ENCODE data around the gene HYAL4.

The HYAL4 gene

DNA sequence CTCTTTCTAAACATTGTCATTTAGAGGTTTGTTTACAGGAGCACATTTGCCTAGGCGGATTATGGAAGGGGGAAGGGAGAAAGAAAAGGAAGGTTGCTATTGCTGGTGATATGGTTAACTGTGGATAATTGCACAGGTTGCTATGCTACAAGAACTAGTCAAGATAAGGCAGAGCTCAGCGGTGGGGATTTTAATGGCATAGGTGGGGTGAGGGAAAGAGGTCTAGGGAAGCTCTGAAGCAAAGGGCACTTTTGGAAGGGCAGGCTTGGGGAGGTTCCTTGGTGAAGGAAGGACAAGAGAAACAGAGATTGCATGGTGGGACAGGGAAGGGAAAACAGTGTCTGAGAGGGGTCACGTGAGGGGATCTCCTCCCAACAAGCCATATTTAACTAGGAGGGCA lies 19.5 kb downstream of the HYAL4 start:
- TF ChIP-seq, protein P1, sequence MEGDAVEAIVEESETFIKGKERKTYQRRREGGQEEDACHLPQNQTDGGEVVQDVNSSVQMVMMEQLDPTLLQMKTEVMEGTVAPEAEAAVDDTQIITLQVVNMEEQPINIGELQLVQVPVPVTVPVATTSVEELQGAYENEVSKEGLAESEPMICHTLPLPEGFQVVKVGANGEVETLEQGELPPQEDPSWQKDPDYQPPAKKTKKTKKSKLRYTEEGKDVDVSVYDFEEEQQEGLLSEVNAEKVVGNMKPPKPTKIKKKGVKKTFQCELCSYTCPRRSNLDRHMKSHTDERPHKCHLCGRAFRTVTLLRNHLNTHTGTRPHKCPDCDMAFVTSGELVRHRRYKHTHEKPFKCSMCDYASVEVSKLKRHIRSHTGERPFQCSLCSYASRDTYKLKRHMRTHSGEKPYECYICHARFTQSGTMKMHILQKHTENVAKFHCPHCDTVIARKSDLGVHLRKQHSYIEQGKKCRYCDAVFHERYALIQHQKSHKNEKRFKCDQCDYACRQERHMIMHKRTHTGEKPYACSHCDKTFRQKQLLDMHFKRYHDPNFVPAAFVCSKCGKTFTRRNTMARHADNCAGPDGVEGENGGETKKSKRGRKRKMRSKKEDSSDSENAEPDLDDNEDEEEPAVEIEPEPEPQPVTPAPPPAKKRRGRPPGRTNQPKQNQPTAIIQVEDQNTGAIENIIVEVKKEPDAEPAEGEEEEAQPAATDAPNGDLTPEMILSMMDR (conservative IDR thresholded peaks at IDR 0.05; ENCODE audit: low read depth, low read length), result no peak
- DNase-seq (ENCODE audit: low read depth), result no peak
- no peak overlapping the region for H3K4me3 ChIP-seq (ENCODE audit: low read depth, low read length)

DNA sequence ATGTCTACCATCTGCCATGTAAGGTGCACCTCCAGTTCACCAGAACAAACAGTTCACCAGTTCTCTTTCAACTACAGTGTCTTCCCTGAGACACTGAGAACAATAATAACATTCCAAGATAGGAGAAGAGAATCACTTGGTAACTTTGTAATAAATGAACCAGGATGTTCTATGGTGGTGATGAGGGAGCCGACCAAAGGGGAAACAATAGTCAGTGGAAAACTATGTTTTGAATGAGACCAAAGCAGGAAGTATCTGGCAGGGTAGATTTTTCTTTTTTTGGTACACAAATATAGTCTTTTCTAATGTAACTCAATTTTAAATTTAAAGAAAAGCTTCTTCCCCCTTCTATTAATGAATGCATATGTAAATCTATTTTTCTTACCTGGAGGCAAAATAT lies 20.0 kb downstream of the HYAL4 start:
- DNase-seq (ENCODE audit: low read depth), result peak; percentile 21
- TF ChIP-seq, protein P1 (conservative IDR thresholded peaks at IDR 0.05; ENCODE audit: low read depth, low read length), result no peak
- no peak overlapping the region for H3K4me3 ChIP-seq (ENCODE audit: low read depth, low read length)

DNA sequence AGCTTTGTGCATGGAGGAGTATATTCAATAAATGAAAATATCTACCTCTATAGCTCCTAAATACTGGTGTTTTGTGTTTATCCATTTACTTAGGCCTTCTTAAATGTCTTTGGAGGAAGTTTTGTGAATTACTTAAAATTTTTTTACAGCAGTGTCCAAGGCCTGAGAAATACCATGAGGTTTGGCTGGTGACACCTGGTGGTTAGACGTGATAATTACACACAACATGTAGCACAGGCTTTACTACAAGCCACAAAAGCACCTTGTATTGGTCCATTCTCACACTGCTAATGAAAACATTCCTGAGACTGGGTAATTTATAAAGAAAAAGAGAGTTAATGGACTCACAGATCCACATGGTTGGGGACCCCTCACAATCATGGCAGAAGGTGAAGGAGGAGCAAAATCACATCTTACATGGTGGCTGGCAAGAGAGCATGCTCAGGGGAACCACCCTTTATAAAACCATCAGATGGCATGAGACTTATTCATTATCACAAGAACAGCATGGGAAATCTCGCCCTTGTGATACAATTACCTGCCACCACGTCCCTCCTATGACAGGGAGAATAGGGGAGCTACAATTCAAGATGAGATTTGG lies 20.6 kb downstream of the HYAL4 start:
- TF ChIP-seq, protein P1 (conservative IDR thresholded peaks at IDR 0.05; ENCODE audit: low read depth, low read length), result peak; percentile 73
- peak; percentile 90 for DNase-seq (ENCODE audit: low read depth)

DNA sequence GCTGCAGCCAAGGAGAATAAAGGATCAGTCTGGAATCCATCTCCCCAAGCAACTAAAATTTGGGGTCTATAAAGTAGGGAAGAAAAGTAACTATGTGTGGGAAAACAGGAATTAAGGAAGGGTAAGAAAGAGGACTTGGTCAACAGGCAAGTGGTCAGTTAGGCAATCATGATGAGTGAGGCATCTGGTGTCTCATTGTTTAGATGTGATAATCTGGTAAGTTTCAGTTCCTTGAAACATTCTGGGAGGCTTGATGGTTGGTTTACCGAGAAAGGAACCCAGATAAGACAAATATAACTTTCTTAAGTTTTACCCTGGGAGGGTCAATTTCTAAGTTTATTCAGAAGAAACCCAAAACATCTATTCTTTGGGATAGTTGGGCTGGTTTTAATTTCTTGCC lies 22.3 kb downstream of the HYAL4 start:
- DNase-seq (ENCODE audit: low read depth), result peak; percentile 27
- TF ChIP-seq, protein P1 (conservative IDR thresholded peaks at IDR 0.05; ENCODE audit: low read depth, low read length), result no peak
- no peak overlapping the region for H3K4me3 ChIP-seq (ENCODE audit: low read depth, low read length)

More for the DNA sequence above, 20.6 kb downstream of the HYAL4 start:
- no peak overlapping the region for H3K4me3 ChIP-seq (ENCODE audit: low read depth, low read length)

DNA sequence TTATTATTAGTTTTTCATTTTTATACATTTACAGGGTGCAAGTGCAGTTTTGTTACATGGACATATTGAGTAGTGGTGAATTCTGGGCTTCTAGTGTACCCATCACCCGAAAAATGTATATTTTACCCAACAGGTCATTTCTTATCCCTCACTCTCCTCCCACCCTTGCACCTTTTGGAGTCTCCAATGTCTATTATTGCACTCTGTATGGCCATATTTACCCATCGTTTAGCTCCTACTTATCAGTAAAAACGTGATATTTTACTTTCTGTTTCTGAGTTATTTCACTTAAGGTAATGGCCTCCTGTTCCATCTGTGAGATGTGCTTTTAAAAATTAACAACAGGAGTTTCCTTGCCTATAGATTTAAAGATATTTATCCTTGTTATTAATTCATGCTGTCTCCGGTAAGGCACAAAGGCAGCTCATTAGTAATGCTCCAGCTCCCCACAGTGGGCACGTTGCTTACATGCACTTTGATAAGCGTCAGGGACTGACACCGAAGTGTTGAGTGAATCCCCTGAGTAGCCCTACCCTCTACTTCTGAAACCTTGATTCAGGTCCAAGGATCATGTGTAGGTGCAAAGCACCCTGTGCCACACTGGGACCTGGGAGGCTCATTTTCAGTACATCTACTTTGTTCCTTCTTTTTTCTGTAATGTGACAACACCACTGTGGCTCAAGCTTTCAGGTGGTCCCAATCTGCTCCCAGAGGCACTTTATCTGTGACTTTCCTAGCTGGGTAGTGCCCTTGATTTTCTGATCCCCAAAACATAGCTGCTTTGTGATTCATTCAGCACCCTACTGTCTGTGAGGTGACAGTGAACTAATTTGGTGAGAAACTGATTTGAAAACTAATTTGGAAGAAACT lies 27.3 kb downstream of the HYAL4 start:
- DNase-seq (ENCODE audit: low read depth), result peak; percentile 87
- H3K4me3 ChIP-seq (ENCODE audit: low read depth, low read length), result no peak overlapping the region
- TF ChIP-seq, protein P1 (conservative IDR thresholded peaks at IDR 0.05; ENCODE audit: low read depth, low read length), result peak; percentile 85

DNA sequence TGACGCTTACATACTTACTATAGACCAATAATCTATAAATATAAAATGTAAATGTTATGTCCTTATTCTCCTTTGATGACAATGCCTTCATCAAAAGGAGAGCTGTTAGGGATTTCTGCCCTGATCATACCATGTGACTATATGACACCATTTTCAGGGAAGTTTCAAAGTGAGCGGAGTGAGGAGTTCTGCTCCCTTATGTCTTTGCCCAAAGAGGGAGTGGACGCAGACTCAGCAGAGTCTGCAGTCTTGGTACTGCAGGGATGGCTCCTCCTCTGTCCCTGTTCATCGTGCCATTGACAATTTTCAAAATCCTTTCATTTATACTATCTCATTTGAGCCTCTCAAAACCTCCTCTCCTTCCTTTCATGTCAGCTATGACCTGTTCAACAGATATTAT lies 27.9 kb downstream of the HYAL4 start:
- DNase-seq (ENCODE audit: low read depth), result no peak
- TF ChIP-seq, protein P1 (conservative IDR thresholded peaks at IDR 0.05; ENCODE audit: low read depth, low read length), result no peak
- no peak overlapping the region for H3K4me3 ChIP-seq (ENCODE audit: low read depth, low read length)

Data from choroid plexus epithelial cell (primary cell).